GM21529 (cell line): Measurements from ENCODE around the gene CDC16.

Source experiments
- ATAC-seq: cut with Tn5 transposase; IDR thresholded peaks from one replicate; pipeline ENCODE4 v1.9.1; 2021; ENCODE audit not compliant: unreplicated experiment

The CDC16 gene

DNA sequence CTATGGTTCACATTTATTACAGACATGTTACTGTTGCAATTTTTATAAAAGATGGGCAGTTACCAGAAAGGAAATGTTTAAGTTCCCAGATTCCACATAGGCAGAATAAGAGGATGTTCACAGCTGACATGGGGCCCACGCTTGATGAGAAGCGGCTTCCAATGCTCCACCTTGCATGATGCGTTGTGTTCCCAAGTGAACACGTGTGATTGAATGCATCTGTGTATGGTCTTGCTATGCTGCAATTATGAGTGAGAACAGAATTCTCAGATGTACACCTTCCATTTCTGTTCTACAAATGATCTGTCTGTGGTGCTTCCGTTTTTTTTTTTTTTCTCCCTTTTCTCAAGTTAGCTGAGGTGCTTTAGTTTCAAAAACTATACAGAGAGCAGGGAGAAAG lies 62.2 kb downstream of the CDC16 start:
- ATAC-seq: peak; percentile 51

DNA sequence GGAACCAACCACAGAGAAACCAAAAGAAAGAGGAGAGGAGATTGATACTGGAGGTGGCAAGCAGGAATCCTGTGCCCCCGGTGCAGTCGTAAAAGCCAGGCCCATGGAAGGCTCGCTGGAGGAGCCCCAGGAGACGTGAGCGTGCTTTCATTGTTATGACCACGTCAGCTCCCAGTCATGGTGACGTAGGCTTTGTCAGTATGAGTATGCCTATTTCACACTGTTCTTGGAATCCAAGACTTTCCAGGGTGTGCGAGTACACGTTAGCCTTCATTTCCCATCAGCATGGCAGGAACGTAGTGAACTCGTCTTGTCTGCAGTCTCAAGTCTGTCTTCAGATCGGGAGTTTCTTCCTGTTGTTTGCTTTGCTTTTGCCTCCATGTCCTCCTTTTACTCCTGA lies 64.2 kb downstream of the CDC16 start:
- no peak for ATAC-seq

- no peak for ATAC-seq
Observed at GRCh38 chr13:114299604-114300305, 65.1 kb downstream of the CDC16 start.

GRCh38 chr13:114303700-114304327 lies 69.1 kb downstream of the CDC16 start:
- no peak for ATAC-seq

DNA sequence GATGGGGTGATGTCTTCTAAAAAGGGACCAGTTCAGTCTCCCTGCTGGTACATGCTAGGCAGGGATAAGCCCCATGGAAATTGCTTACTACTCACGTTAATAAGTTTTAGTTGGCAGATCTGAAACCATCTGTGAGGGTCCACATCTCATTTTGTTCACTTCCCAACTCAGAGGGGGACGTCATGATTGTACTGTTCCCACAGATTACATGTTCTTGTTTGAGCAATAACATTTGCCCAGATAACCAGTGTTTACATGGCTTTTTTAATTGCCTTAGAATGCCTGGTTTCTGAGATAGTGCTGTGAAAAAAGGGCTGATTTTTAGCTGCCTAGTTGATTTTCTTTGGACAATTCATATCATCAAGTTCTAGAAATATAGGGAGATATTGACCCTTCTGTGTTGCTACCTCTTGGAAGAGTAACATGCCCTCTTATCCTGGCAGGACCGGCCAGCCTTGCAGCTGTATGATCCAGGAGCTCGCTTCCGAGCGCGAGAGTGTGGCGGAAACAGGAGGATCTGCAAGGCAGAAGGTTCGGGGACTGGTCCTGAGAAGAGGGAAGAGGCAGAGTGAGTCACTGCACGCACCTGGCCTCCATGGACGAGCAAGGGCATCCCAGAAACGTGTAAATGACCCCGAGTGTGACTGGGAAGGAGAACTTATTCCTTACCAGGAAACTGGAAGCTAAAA lies 69.8 kb downstream of the CDC16 start:
- no peak for ATAC-seq

GRCh38 chr13:114309086-114309485 lies 74.4 kb downstream of the CDC16 start:
- no peak for ATAC-seq

DNA sequence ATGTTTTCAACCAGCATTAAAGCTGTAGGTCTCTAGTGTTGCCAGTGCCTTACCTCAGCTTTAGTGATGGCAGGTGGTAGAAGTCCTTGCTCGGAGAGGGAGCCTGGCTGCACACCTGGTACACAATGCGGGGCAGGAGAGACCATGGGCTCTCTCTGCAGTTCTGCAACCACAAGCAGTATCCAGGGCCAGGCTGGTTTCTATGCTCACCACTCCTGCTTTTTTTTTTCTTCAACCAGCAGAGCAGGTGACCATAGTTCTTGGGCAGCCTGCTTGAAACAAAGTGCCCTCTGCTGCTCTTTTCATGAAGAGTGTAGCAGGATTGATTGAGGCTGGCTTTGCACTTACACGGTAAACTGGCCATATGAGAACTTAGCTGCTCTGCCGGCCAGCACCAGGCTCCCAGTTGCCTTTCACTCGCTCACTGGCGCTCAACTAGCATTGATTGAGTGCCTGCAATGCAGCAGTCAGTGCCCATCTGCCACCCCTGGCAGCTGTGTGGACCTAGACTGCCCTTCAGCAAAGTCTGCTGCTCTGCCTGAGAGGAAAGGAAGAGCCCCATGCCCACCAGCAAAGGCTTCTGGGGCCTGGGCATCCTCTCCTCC lies 75.2 kb downstream of the CDC16 start:
- no peak for ATAC-seq

DNA sequence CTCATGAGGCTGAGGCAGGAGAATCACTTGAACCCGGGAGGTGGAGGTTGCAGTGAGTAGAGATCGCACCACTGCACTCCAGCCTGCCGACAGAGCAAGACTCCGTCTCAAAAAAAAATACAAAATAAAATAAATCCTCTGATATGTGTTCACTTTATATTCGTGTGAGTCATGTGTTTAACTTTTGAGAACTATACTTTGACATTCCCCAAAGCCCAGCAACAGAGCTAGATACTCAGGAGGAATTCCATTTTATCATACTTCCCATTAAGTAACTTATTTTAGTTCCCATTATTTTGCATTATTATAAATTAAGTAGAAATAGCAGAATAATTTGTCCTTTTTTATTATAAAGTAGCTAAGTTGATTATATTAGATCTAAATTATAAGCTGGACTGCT lies 76.3 kb downstream of the CDC16 start:
- no peak for ATAC-seq

GRCh38 chr13:114311387-114311786 lies 76.7 kb downstream of the CDC16 start:
- no peak for ATAC-seq

DNA sequence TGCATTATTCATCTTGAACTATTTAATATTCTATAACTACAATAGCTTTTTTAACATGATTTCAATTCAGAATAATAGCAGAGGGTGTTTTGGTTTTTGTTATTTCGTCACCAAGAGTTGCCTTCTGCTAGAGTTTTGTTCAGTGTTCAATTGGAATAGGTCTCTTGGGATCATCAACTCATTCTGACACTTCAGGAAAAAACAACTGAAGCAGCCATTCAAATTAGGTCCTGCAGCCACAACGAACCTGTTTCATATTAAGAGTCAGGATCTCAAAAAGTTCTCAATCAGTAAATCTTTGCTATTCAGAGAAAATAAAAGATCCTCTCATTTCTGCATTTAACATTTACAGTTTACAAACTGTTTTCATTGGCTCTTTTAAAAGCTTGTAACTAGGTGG lies 77.2 kb downstream of the CDC16 start:
- no peak for ATAC-seq

GRCh38 chr13:114313061-114313860 lies 78.6 kb downstream of the CDC16 start:
- ATAC-seq: peak; percentile 32

DNA sequence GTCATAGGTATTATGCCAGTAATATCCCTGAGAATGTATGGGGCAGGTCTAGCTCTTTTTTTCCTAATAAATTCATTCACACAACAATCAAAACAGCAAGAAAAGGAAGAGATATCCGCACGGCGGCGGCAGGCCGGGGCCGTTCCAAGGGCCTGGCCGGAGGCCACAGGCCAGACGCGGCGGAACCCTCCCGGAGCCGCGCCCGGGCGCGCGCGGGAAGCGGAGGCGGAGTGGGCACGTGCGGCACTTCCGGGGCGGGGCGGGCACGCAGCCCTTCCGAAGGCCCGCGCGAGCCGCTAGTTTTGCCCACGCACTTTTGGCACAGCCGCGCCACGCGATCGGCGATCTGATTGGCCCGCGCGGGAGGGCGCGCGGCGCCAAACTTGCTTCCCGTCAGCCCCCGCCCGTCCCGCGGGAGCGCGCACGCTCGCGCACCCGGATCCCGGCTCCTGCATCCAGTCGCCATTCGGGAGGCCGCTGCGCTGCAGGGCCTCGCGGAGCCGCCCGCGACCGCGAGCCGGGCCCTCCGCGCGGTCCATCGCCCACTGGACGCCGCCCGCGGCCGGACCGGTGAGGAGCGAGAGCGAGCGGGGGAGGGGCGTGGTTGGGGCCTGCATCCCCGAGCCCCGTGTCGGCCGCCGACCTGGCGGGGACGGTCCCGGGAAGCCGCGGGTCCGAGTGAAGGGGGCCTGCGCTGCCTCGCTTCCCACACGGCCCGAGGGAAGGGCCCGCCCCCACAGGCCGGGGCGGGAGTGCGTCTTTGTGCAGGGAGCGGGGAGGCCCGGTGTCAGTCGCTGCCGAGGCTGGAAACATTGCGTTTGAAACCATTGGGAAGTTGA lies 79.6 kb downstream of the CDC16 start, which contains the start of gene CHAMP1:
Gene CHAMP1, plus strand, starts transcription at position 430 of the 839 bp plus-strand sequence. CDS start 9,340 bp downstream, outside the sequence.
- ATAC-seq: peak; percentile 80

GRCh38 chr13:114315074-114315785 lies 80.5 kb downstream of the CDC16 start:
- peak; percentile 5 for ATAC-seq

- no peak for ATAC-seq
Observed at GRCh38 chr13:114318624-114319023, 83.9 kb downstream of the CDC16 start.

GRCh38 chr13:114319441-114319913 lies 84.8 kb downstream of the CDC16 start:
- ATAC-seq: no peak

DNA sequence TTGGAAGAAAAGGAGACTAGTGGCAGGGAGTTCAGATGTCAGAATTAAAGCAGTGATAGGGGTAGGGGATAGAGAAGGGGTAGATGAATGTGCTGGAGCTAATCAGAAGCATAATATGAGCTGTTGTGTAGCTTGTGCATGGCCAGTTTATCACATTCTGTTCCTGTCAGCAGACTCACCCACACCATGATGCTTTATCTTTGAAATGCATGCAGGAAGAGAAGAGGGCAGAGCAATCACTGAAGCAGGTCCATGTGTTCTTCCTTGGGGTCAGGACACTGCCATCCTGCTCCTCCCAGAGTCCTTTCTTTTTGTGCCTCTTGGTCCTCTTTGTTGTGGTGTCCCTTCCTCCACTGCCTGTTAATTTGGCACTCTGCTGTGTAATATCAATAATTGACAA lies 85.4 kb downstream of the CDC16 start:
- ATAC-seq: no peak

DNA sequence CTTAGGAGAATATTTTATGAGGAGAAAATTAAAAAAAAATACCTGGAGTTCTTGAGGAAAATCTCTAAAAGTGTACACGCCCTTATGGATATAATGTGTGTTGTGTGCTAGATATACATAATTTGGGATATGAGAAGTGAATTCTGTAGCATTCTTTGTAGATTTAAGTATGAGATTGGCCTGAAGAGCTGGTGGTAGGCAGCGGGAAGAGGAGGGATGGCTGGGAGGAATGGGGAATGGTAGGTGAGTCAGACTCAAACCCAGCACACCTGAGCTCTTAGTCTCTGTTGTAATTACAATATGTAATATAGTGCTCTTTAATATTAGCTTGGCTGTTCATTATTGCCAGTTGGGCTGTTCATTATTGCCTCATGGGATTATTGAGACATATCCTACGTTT lies 86.6 kb downstream of the CDC16 start:
- no peak for ATAC-seq
